H1 (cell line): ENCODE measurements around the gene TIMM21.
A peak's percentile ranks its signal among the peaks of the same experiment; 100 is the strongest.

Source experiments
- CEBPB ChIP-seq: IDR thresholded peaks from 2 replicates; pipeline ENCODE4 v1.6.1; 2012; ENCODE audit warnings: low read depth, low read length
- NRF1 ChIP-seq: IDR thresholded peaks from 2 replicates; pipeline ENCODE4 v1.6.1; 2011; ENCODE audit warnings: mild to moderate bottlenecking, low read depth, low read length, improper control_type of control experiment
- TF ChIP-seq, protein P1 (sequence below), 3 experiments: IDR thresholded peaks; 1 replicate in 2 of 3; 2 replicates in 1 of 3; pipeline versions ENCODE4 v1.5.1 to v1.6.1; 2011; ENCODE audit warnings: low read length in 3 of 3, mild to moderate bottlenecking in 3 of 3, inconsistent platforms in 2 of 3, low read depth in 1 of 3, moderate library complexity in 1 of 3; ENCODE audit not compliant: insufficient read depth in 1 of 3; ENCODE audit errors: control extremely low read depth in 1 of 3

GRCh38 chr18:74147779-74148542 lies at the start of gene TIMM21, which contains the start of gene FBXO15:
- TF ChIP-seq NRF1 (peak; percentile 71), CEBPB (no peak)
- TF ChIP-seq, protein P1, sequence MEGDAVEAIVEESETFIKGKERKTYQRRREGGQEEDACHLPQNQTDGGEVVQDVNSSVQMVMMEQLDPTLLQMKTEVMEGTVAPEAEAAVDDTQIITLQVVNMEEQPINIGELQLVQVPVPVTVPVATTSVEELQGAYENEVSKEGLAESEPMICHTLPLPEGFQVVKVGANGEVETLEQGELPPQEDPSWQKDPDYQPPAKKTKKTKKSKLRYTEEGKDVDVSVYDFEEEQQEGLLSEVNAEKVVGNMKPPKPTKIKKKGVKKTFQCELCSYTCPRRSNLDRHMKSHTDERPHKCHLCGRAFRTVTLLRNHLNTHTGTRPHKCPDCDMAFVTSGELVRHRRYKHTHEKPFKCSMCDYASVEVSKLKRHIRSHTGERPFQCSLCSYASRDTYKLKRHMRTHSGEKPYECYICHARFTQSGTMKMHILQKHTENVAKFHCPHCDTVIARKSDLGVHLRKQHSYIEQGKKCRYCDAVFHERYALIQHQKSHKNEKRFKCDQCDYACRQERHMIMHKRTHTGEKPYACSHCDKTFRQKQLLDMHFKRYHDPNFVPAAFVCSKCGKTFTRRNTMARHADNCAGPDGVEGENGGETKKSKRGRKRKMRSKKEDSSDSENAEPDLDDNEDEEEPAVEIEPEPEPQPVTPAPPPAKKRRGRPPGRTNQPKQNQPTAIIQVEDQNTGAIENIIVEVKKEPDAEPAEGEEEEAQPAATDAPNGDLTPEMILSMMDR (IDR thresholded peaks at IDR 0.05; ENCODE audit: control extremely low read depth in 1 of 3, insufficient read depth in 1 of 3, low read depth in 1 of 3, low read length in 3 of 3), result no peak
